NCI-H2029 (cell line): ENCODE data around the gene SLC6A4.
"Not testable (repeated sequence)": the region's sequence is repeated elsewhere in the genome, so short reads cannot be mapped to it uniquely, and the experiment has no call there.

Experiments
- DNase-seq: peaks from one replicate; lab custom pipeline; 2025; lab: John Stamatoyannopoulos, UW

The SLC6A4 gene

GRCh38 chr17:30219315-30219714 is 16.2 kb downstream of the SLC6A4 start:
- no peak for DNase-seq

- DNase-seq = no peak
Measured at GRCh38 chr17:30218799-30219198, 16.7 kb downstream of the SLC6A4 start.

- DNase-seq = no peak
Measured at GRCh38 chr17:30217746-30218245, 17.7 kb downstream of the SLC6A4 start.

- DNase-seq = no peak
Measured at GRCh38 chr17:30217054-30217453, 18.4 kb downstream of the SLC6A4 start.

GRCh38 chr17:30212750-30213149 is 22.7 kb downstream of the SLC6A4 start:
- no peak for DNase-seq

- no peak for DNase-seq
Measured at GRCh38 chr17:30211371-30211770, 24.1 kb downstream of the SLC6A4 start.

GRCh38 chr17:30210901-30211300 is 24.6 kb downstream of the SLC6A4 start:
- DNase-seq = no peak

- no peak for DNase-seq
Measured at GRCh38 chr17:30210366-30210765, 25.1 kb downstream of the SLC6A4 start.

- DNase-seq = no peak
Measured at GRCh38 chr17:30209930-30210329, 25.6 kb downstream of the SLC6A4 start.

- no peak for DNase-seq
Measured at GRCh38 chr17:30208214-30208613, 27.3 kb downstream of the SLC6A4 start.

- no peak for DNase-seq
Measured at GRCh38 chr17:30207655-30208054, 27.8 kb downstream of the SLC6A4 start.

GRCh38 chr17:30203471-30203981 is 32.0 kb downstream of the SLC6A4 start:
- DNase-seq = no peak

GRCh38 chr17:30200656-30201055 is 34.8 kb downstream of the SLC6A4 start:
- DNase-seq = not testable (repeated sequence)

GRCh38 chr17:30200106-30200505 is 35.4 kb downstream of the SLC6A4 start:
- DNase-seq = no peak

- DNase-seq = no peak
Measured at GRCh38 chr17:30199600-30199999, 35.9 kb downstream of the SLC6A4 start.

GRCh38 chr17:30197416-30197815 is 38.1 kb downstream of the SLC6A4 start:
- no peak for DNase-seq

- DNase-seq = no peak
Measured at GRCh38 chr17:30196504-30196903, 39.0 kb downstream of the SLC6A4 start.

- no peak for DNase-seq
Measured at GRCh38 chr17:30191072-30191471, 44.4 kb downstream of the SLC6A4 start.

GRCh38 chr17:30188211-30188939 is 47.1 kb downstream of the SLC6A4 start:
- DNase-seq = no peak

GRCh38 chr17:30187573-30187972 is 47.9 kb downstream of the SLC6A4 start:
- DNase-seq = no peak

- DNase-seq = no peak
Measured at GRCh38 chr17:30186761-30187160, 48.7 kb downstream of the SLC6A4 start.

GRCh38 chr17:30176855-30177254 is 58.6 kb downstream of the SLC6A4 start:
- DNase-seq = no peak

GRCh38 chr17:30174556-30174955 is 60.9 kb downstream of the SLC6A4 start:
- no peak for DNase-seq

- no peak for DNase-seq
Measured at GRCh38 chr17:30173649-30174048, 61.8 kb downstream of the SLC6A4 start.
